Gastrocnemius medialis (tissue), 4 donors: ENCODE data around the gene MED22.

Experiments
- POLR2A ChIP-seq, 2 donors: fragments of 450-650 bp; IDR thresholded peaks; one replicate each; pipeline ENCODE4 v1.6.1; 2017; ENCODE audit warnings: antibody characterized with exemption in 2 of 2, mild to moderate bottlenecking in 2 of 2, moderate library complexity in 2 of 2
- TF ChIP-seq, protein P1 (sequence below), 5 experiments: fragments of 450-650 bp in 3 of 5; fragments of 200-600 bp in 2 of 5; sonication (generic) in 2 of 5; IDR thresholded peaks in 4 of 5; conservative IDR thresholded peaks in 1 of 5; 1 replicate in 4 of 5; 2 replicates in 1 of 5; pipeline ENCODE4 v1.5.1; 2016 to 2019; ENCODE audit warnings: antibody characterized with exemption in 5 of 5, mild to moderate bottlenecking in 3 of 5, moderate library complexity in 3 of 5

DNA sequence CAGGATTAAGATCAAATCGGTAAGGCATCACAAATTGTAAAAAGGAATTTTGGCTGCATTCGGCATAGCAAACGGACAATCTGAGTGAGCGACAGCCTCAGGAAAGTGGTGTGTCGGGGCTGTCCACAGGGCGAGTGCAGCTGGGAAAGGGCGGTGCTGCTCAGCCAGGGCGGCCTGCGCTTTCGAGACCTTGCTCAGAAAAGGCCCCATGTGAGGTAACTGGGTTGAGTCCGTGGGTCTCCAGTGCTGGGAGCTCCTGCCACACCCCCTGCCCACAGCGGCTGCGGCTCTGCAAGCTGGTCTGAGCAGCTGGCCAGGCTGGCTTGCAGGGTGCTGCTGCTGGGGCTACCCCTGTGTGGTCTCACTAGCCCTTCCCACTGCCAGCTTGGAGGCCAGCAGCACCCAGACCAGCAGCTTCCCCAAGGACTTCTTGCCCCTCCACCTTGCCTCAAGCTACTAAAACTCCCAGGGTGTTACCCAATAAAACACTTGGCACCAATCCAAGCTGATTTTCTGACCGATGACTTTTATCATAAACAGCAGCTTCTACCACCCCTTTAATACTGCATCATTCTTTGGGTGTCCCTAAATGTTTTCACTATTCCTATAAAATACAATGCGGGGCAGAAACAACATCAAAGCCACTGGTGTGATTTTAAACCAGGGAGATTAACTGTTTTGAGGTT, 14.6 kb upstream of the MED22 start:
- TF ChIP-seq POLR2A (IDR thresholded peaks at IDR 0.05) = no peak
- TF ChIP-seq, protein P1, sequence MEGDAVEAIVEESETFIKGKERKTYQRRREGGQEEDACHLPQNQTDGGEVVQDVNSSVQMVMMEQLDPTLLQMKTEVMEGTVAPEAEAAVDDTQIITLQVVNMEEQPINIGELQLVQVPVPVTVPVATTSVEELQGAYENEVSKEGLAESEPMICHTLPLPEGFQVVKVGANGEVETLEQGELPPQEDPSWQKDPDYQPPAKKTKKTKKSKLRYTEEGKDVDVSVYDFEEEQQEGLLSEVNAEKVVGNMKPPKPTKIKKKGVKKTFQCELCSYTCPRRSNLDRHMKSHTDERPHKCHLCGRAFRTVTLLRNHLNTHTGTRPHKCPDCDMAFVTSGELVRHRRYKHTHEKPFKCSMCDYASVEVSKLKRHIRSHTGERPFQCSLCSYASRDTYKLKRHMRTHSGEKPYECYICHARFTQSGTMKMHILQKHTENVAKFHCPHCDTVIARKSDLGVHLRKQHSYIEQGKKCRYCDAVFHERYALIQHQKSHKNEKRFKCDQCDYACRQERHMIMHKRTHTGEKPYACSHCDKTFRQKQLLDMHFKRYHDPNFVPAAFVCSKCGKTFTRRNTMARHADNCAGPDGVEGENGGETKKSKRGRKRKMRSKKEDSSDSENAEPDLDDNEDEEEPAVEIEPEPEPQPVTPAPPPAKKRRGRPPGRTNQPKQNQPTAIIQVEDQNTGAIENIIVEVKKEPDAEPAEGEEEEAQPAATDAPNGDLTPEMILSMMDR (IDR thresholded peaks at IDR 0.05 in 4 of 5, conservative IDR thresholded peaks at IDR 0.05 in 1 of 5) = no peak
